CD14-positive monocyte (primary cell): ENCODE results near the gene MAP7D1. TPM values are rescaled to one million over a fixed set of nuclear protein-coding genes. Genes with fewer than 3 reads are reported as not detected.

Source experiments
- DNase-seq, 3 donors: peaks; one replicate each; pipeline ENCODE4 v3.0.0-alpha.2; 2011 to 2022
- H2AFZ ChIP-seq: 2 replicates; pipeline ENCODE4 v1.6.0; 2012; ENCODE audit warnings: mild to moderate bottlenecking, low read depth, low read length, inconsistent platforms; ENCODE audit not compliant: insufficient read depth, poor library complexity, severe bottlenecking
- H3K27ac ChIP-seq, 2 donors: 1 replicate in 1 of 2; 2 replicates in 1 of 2; pipeline ENCODE4 v1.5.1; 2012 to 2013; ENCODE audit warnings: low read length in 2 of 2, control low read depth in 1 of 2, inconsistent platforms in 1 of 2, low read depth in 1 of 2, mild to moderate bottlenecking in 1 of 2
- H3K27me3 ChIP-seq, 2 donors: one replicate each; pipeline versions ENCODE4 v1.6.0 to v1.6.1; 2011 to 2013; ENCODE audit warnings: low read length in 2 of 2; ENCODE audit not compliant: control insufficient read depth in 2 of 2, insufficient read depth in 2 of 2
- H3K36me3 ChIP-seq, 2 donors: replicated peaks in 1 of 2; 1 replicate in 1 of 2; 2 replicates in 1 of 2; pipeline versions ENCODE4 v1.5.1 to v1.6.1; 2012 to 2013; ENCODE audit warnings: low read length in 2 of 2, control low read depth in 1 of 2, inconsistent platforms in 1 of 2, mild to moderate bottlenecking in 1 of 2; ENCODE audit not compliant: insufficient read depth in 2 of 2, control insufficient read depth in 1 of 2
- H3K4me1 ChIP-seq, 2 donors: 1 replicate in 1 of 2; 2 replicates in 1 of 2; pipeline versions ENCODE4 v1.5.1 to v1.6.1; 2012 to 2013; ENCODE audit warnings: low read length in 2 of 2, control low read depth in 1 of 2, inconsistent platforms in 1 of 2, mild to moderate bottlenecking in 1 of 2, moderate library complexity in 1 of 2; ENCODE audit not compliant: insufficient read depth in 2 of 2, control insufficient read depth in 1 of 2
- H3K4me2 ChIP-seq: replicated peaks from 2 replicates; pipeline ENCODE3; 2012; ENCODE audit warnings: low read length, moderate library complexity, mild to moderate bottlenecking; ENCODE audit not compliant: poor library complexity, severe bottlenecking; ENCODE audit errors: extremely low read depth
- H3K4me3 ChIP-seq, 3 experiments: fragments of 200-600 bp in 1 of 3; sonication (generic) in 1 of 3; replicated peaks in 1 of 3; 1 replicate in 2 of 3; 2 replicates in 1 of 3; pipeline ENCODE4 v1.5.1; 2011 to 2013; ENCODE audit warnings: low read length in 3 of 3, mild to moderate bottlenecking in 3 of 3, control low read depth in 2 of 3, low read depth in 2 of 3, inconsistent platforms in 1 of 3, moderate library complexity in 1 of 3
- H3K79me2 ChIP-seq: 2 replicates; pipeline ENCODE4 v1.6.0; 2012; ENCODE audit warnings: mild to moderate bottlenecking, control low read depth, inconsistent platforms, low read length, moderate library complexity; ENCODE audit not compliant: insufficient read depth
- H3K9ac ChIP-seq: 2 replicates; pipeline ENCODE4 v1.6.0; 2017; ENCODE audit warnings: low read length, mild to moderate bottlenecking; ENCODE audit not compliant: insufficient read depth, poor library complexity, severe bottlenecking
- H3K9me3 ChIP-seq, 2 donors: replicated peaks in 1 of 2; 1 replicate in 1 of 2; 2 replicates in 1 of 2; pipeline versions ENCODE4 v1.5.1 to v1.6.1; 2012 to 2013; ENCODE audit warnings: low read length in 2 of 2, control low read depth in 1 of 2; ENCODE audit not compliant: control insufficient read depth in 1 of 2, insufficient read depth in 1 of 2
- H4K20me1 ChIP-seq: 2 replicates; pipeline ENCODE4 v1.6.0; 2012; ENCODE audit warnings: mild to moderate bottlenecking, low read length, control low read depth, moderate library complexity; ENCODE audit not compliant: insufficient read depth
- H3K27ac Mint-ChIP-seq, 7 donors: one replicate each; pipeline ENCODE4 v1.8.0; 2020; ENCODE audit warnings: mild to moderate bottlenecking in 7 of 7, mixed read lengths in 7 of 7, moderate library complexity in 6 of 7, inconsistent platforms in 2 of 7
- H3K27me3 Mint-ChIP-seq, 3 donors: one replicate each; pipeline ENCODE4 v1.8.0; 2021 to 2022; ENCODE audit warnings: low read depth in 3 of 3, mild to moderate bottlenecking in 3 of 3, mixed read lengths in 3 of 3, moderate library complexity in 3 of 3, inconsistent platforms in 1 of 3
- H3K36me3 Mint-ChIP-seq, 2 donors: one replicate each; pipeline ENCODE4 v1.8.0; 2020; ENCODE audit warnings: mixed read lengths in 2 of 2, inconsistent platforms in 1 of 2, mild to moderate bottlenecking in 1 of 2
- H3K4me1 Mint-ChIP-seq: one replicate; pipeline ENCODE4 v1.8.0; 2020; ENCODE audit warnings: mild to moderate bottlenecking, mixed read lengths
- H3K4me3 Mint-ChIP-seq, 2 donors: one replicate each; pipeline ENCODE4 v1.8.0; 2020; ENCODE audit warnings: mild to moderate bottlenecking in 2 of 2, mixed read lengths in 2 of 2, moderate library complexity in 1 of 2
- H3K9me3 Mint-ChIP-seq, 7 donors: one replicate each; pipeline ENCODE4 v1.8.0; 2020 to 2022; ENCODE audit warnings: mixed read lengths in 7 of 7, mild to moderate bottlenecking in 6 of 7, moderate library complexity in 6 of 7, inconsistent platforms in 2 of 7
- CTCF ChIP-seq: fragments of 200-600 bp; IDR thresholded peaks from one replicate; pipeline ENCODE4 v1.8.0; 2022; ENCODE audit warnings: antibody characterized with exemption, mild to moderate bottlenecking
- WGBS: methylation state at CpG from one replicate; pipeline ENCODE4 v1.1.5; 2013; ENCODE audit warnings: missing lambda C conversion rate; ENCODE audit not compliant: insufficient coverage; 5-methylcytosine and 5-hydroxymethylcytosine counted together
- intact Hi-C, 2 donors: fragments of 100-400 bp; cut with micrococcal nuclease; formaldehyde crosslinking; loops; one replicate each; pipeline versions ENCODE4 v1.15.0 to v1.15.1; 2023
- polyA plus RNA-seq, 3 donors: library from polyadenylated mRNA; depleted of rRNA in 1 of 3; unstranded in 2 of 3; stranded (reverse) in 1 of 3; fragments of 300-500 nt in 2 of 3; fragments of >200 nt in 1 of 3; fragmentation: Illumina TruSeq in 2 of 3; gene quantifications; 1 replicate in 2 of 3; 2 replicates in 1 of 3; pipeline ENCODE4 v1.2.3, GENCODE V29; 2012 to 2021

Gene MAP7D1
- polyA plus RNA-seq, 3 donors: 12.3 to 153 (median 13.6) TPM

GRCh38 chr1:36126797-36127500 is 29.0 kb upstream of the MAP7D1 start:
- intact Hi-C loops: no loop called here

More at GRCh38 chr1:36126797-36127500, 29.0 kb upstream of the MAP7D1 start:
- DNase-seq: no peak
- 73% methylated on average over 3 of the region's 7 CpGs for whole genome bisulfite sequencing
- H3K27me3 Mint-ChIP-seq: peaks cover 4 to 15% (median 8%) of the 10 kb centered on the region in 3 donors
- Histone ChIP-seq H3K4me3 (no peak overlapping the region), H3K27ac (no peak overlapping the region), H3K9me3 (no peaks in the 10 kb centered on the region), H3K36me3 (no peaks in the 10 kb centered on the region), H3K79me2 (peaks cover 3% of the 10 kb centered on the region), H4K20me1 (no peaks in the 10 kb centered on the region), H3K4me1 (peaks cover 44 to 54% of the 10 kb centered on the region in 2 donors), H3K27me3 (no peaks in the 10 kb centered on the region), H3K4me2 (no peak overlapping the region), H2AFZ (no peak overlapping the region), H3K9ac (no peak overlapping the region)
- H3K9me3 Mint-ChIP-seq: no peaks in the 10 kb centered on the region
- H3K4me1 Mint-ChIP-seq: peaks cover 48% of the 10 kb centered on the region
- no peak overlapping the region for H3K4me3 Mint-ChIP-seq
- H3K27ac Mint-ChIP-seq: peak overlapping the region in 1 of 7 donors; percentile 50
- H3K36me3 Mint-ChIP-seq: peaks cover 3 to 5% of the 10 kb centered on the region in 2 donors
- no peak for TF ChIP-seq CTCF
